SKM-1 treated with dmso at 0.1 percent for 144 hours (cell line): ENCODE results near the gene HDAC9.

Experiments
- DNase-seq: peaks from one replicate; lab custom pipeline; 2025; ENCODE audit not compliant: unreplicated experiment; lab: John Stamatoyannopoulos, UW

HDAC9 gene

GRCh38 chr7:18771834-18772566, 276.5 kb downstream of the HDAC9 start:
- no peak for DNase-seq

GRCh38 chr7:18772567-18772965, 277.0 kb downstream of the HDAC9 start:
- no peak for DNase-seq

- no peak for DNase-seq
Observed at GRCh38 chr7:18777314-18777713, 281.8 kb downstream of the HDAC9 start.

- no peak for DNase-seq
Observed at GRCh38 chr7:18778594-18778993, 283.0 kb downstream of the HDAC9 start.

GRCh38 chr7:18780266-18780665, 284.7 kb downstream of the HDAC9 start:
- no peak for DNase-seq

- DNase-seq: no peak
Observed at GRCh38 chr7:18780938-18781337, 285.4 kb downstream of the HDAC9 start.

- DNase-seq: no peak
Observed at GRCh38 chr7:18786196-18786727, 290.7 kb downstream of the HDAC9 start.

- DNase-seq: no peak
Observed at GRCh38 chr7:18786796-18787195, 291.2 kb downstream of the HDAC9 start.

- DNase-seq: no peak
Observed at GRCh38 chr7:18788026-18788425, 292.5 kb downstream of the HDAC9 start.

- no peak for DNase-seq
Observed at GRCh38 chr7:18792871-18793595, 297.5 kb downstream of the HDAC9 start.

- no peak for DNase-seq
Observed at GRCh38 chr7:18796216-18796615, 300.7 kb downstream of the HDAC9 start.

- DNase-seq: no peak
Observed at GRCh38 chr7:18798088-18798906, 302.7 kb downstream of the HDAC9 start.

- no peak for DNase-seq
Observed at GRCh38 chr7:18799899-18800298, 304.4 kb downstream of the HDAC9 start.

- no peak for DNase-seq
Observed at GRCh38 chr7:18803923-18804322, 308.4 kb downstream of the HDAC9 start.

- DNase-seq: no peak
Observed at GRCh38 chr7:18806177-18806576, 310.6 kb downstream of the HDAC9 start.

- DNase-seq: no peak
Observed at GRCh38 chr7:18808026-18808425, 312.5 kb downstream of the HDAC9 start.

GRCh38 chr7:18815261-18815960, 319.9 kb downstream of the HDAC9 start:
- DNase-seq: no peak

GRCh38 chr7:18820981-18821380, 325.4 kb downstream of the HDAC9 start:
- no peak for DNase-seq

GRCh38 chr7:18821554-18821953, 326.0 kb downstream of the HDAC9 start:
- no peak for DNase-seq

GRCh38 chr7:18824157-18824556, 328.6 kb downstream of the HDAC9 start:
- DNase-seq: no peak
